ENCODE results near the gene ABCA13. TPM values are rescaled to one million over a fixed set of nuclear protein-coding genes. Genes with fewer than 3 reads are reported as not detected.

ABCA13 gene
- total RNA-seq, 6 experiments from 2014 or later = 0.02 to 0.08 (median 0.05) TPM; not detected in 1

- peaks cover 33% of the 10 kb centered on the region for H3K9me3 Mint-ChIP-seq
- no peaks in the 10 kb centered on the region for H3K36me3 Mint-ChIP-seq (ENCODE audit: low read depth)
- no peaks in the 10 kb centered on the region for H3K4me1 Mint-ChIP-seq (ENCODE audit: low read depth)
- no peak overlapping the region for H3K27ac Mint-ChIP-seq
- H3K4me3 Mint-ChIP-seq = no peak overlapping the region
- DNase-seq = no peak
- no peak for TF ChIP-seq CTCF (IDR thresholded peaks at IDR 0.05)
- H3K27me3 Mint-ChIP-seq (ENCODE audit: insufficient read depth) = no peaks in the 10 kb centered on the region; the same call in 1 of the 2 replicates
These were observed 494.3 kb downstream of the ABCA13 start for GRCh38 chr7:48665353-48666135.

DNA sequence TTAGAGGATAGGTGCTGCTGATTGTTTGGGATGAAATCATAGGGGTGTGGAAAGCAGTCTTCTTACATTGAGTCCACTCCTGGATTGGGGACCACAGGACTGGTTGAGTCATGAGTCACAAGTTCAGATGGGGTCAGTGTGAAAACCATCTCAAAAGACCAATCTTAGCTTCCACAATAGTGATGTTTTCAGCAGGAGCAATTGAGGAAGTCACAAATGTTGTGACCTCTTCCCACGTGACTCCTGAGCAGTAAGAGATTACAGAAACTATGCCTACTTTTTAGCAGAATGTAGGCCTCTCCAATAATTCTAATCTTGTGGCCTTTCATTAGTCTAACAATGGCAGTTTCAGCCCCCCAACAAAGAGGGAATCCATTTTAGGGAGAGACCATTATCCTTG lies 496.1 kb downstream of the ABCA13 start:
- DNase-seq = no peak
- no peak for TF ChIP-seq CTCF (IDR thresholded peaks at IDR 0.05)
- Mint-ChIP-seq H3K4me3 (no peak overlapping the region), H3K27ac (no peak overlapping the region), H3K27me3 (ENCODE audit: insufficient read depth) (no peaks in the 10 kb centered on the region; the same call in 1 of the 2 replicates), H3K4me1 (ENCODE audit: low read depth) (no peaks in the 10 kb centered on the region), H3K9me3 (peaks cover 34% of the 10 kb centered on the region), H3K36me3 (ENCODE audit: low read depth) (no peaks in the 10 kb centered on the region)

GRCh38 chr7:48671656-48672055 lies 500.4 kb downstream of the ABCA13 start:
- no peak overlapping the region for H3K27ac Mint-ChIP-seq
- H3K36me3 Mint-ChIP-seq (ENCODE audit: low read depth) = no peaks in the 10 kb centered on the region
- H3K27me3 Mint-ChIP-seq (ENCODE audit: insufficient read depth) = no peaks in the 10 kb centered on the region; the same call in 1 of the 2 replicates
- no peak for DNase-seq
- no peak for TF ChIP-seq CTCF (IDR thresholded peaks at IDR 0.05)
- H3K4me1 Mint-ChIP-seq (ENCODE audit: low read depth) = no peaks in the 10 kb centered on the region
- H3K4me3 Mint-ChIP-seq = no peak overlapping the region
- H3K9me3 Mint-ChIP-seq = peaks cover 51% of the 10 kb centered on the region

DNA sequence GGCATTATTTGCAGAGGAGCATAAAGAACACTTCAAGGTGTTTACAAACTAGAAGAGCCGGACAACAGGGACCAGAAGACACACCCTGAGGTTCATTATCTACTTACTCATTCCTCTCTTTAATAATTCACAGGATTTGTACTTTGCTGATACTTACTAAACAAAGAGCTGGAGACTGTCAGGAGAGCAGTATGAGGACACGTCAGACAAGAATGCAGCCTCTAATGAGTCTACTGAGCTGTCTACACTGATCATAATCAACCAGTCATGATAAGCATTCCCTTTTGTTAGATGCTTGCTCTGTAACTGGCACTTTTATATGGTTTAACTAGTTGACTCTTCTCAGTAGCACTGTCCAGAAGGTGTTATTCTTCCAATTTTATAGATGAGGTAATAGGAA lies 509.7 kb downstream of the ABCA13 start:
- DNase-seq = no peak
- peaks cover 29% of the 10 kb centered on the region for H3K9me3 Mint-ChIP-seq
- TF ChIP-seq CTCF (IDR thresholded peaks at IDR 0.05) = no peak
- H3K4me3 Mint-ChIP-seq = no peak overlapping the region
- no peaks in the 10 kb centered on the region for H3K4me1 Mint-ChIP-seq (ENCODE audit: low read depth)
- no peak overlapping the region for H3K27ac Mint-ChIP-seq
- no peaks in the 10 kb centered on the region for H3K27me3 Mint-ChIP-seq (ENCODE audit: insufficient read depth)
- H3K36me3 Mint-ChIP-seq (ENCODE audit: low read depth) = no peaks in the 10 kb centered on the region

DNA sequence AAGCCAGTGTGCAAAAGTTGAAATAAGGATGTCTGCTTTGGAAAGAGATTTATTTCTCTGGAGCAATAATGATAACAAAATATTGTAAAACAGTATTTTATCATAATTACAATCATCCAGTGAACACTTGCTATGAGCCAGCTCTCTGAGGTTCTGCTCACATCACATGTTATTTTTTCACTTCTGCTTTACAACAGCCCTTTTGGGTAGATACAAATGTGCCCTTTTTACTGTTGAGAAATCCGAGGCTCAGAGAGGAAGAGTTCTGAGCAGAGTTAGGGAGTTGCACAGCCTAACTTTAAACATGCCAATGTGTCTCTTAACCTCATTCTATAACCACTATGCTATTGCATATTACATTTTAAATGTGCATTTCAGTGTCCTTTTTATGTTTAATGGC lies 520.5 kb downstream of the ABCA13 start:
- no peak for TF ChIP-seq CTCF (IDR thresholded peaks at IDR 0.05)

More for the DNA sequence above, 520.5 kb downstream of the ABCA13 start:
- no peak overlapping the region for H3K27ac Mint-ChIP-seq
- no peaks in the 10 kb centered on the region for H3K27me3 Mint-ChIP-seq (ENCODE audit: insufficient read depth)
- H3K9me3 Mint-ChIP-seq = peaks cover 30% of the 10 kb centered on the region
- no peak overlapping the region for H3K4me3 Mint-ChIP-seq
- H3K36me3 Mint-ChIP-seq (ENCODE audit: low read depth) = no peaks in the 10 kb centered on the region
- no peaks in the 10 kb centered on the region for H3K4me1 Mint-ChIP-seq (ENCODE audit: low read depth)
- no peak for DNase-seq

Other genes starting within 250 kb of the ABCA13 start
- under 1 TPM in 2 of 6 experiments, not detected in 4; 0.03 to 0.14 TPM for gene PKD1L1, start 223.0 kb upstream of the ABCA13 start, total RNA-seq (2021; fragmentation: NEBNext Ultra II Directional; extraction: Animal tissue kit (Norgen Biotek cat#: 25700))
- 10 to 100 TPM; 27.8 to 39.2 (median 34.6) TPM for gene HUS1, start 191.8 kb upstream of the ABCA13 start, total RNA-seq (2021; fragmentation: NEBNext Ultra II Directional; extraction: Animal tissue kit (Norgen Biotek cat#: 25700))
- 1 to 10 TPM in 4 of 6 experiments, not detected in 2; 1.1 to 2.1 (median 1.7) TPM for gene SUN3, start 142.4 kb upstream of the ABCA13 start, total RNA-seq (2021; fragmentation: NEBNext Ultra II Directional; extraction: Animal tissue kit (Norgen Biotek cat#: 25700))
- under 1 TPM in 1 of 6 experiments, not detected in 5; 0.14 TPM for gene C7orf57, start 135.9 kb upstream of the ABCA13 start, total RNA-seq (2021; fragmentation: NEBNext Ultra II Directional; extraction: Animal tissue kit (Norgen Biotek cat#: 25700))
- gene UPP1, start 82.2 kb upstream of the ABCA13 start, total RNA-seq (2021; fragmentation: NEBNext Ultra II Directional; extraction: Animal tissue kit (Norgen Biotek cat#: 25700)) = 10 to 100 TPM; 14.3 to 26.5 (median 22.6) TPM